CD4-positive, CD25-positive, alpha-beta regulatory T cell (primary cell): ENCODE measurements around the gene A2ML1. TPM values are rescaled to one million over a fixed set of nuclear protein-coding genes. Genes with fewer than 3 reads are reported as not detected.
"Not testable (repeated sequence)": the region's sequence is repeated elsewhere in the genome, so short reads cannot be mapped to it uniquely, and the experiment has no call there.

Source experiments
- ATAC-seq, 2 donors: fragments of 150-1000 bp; cut with Tn5 transposase; one replicate each; pipeline ENCODE4 v1.10.0; 2021; ENCODE audit warnings: low read depth in 2 of 2, moderate number of reproducible peaks in 2 of 2, moderate library complexity in 1 of 2
- DNase-seq, 3 donors: peaks; one replicate each; pipeline versions ENCODE4 v3.0.0 to v3.0.0-alpha.2; 2012 to 2022; ENCODE audit warnings: mixed read lengths in 1 of 3
- H3K27ac ChIP-seq: one replicate; pipeline ENCODE4 v1.7.0; 2013; ENCODE audit warnings: mild to moderate bottlenecking, low read length; ENCODE audit not compliant: insufficient read depth, poor library complexity, severe bottlenecking
- H3K27me3 ChIP-seq: one replicate; pipeline ENCODE4 v1.7.0; 2013; ENCODE audit warnings: low read length; ENCODE audit not compliant: control insufficient read depth, insufficient read depth
- H3K36me3 ChIP-seq: one replicate; pipeline ENCODE4 v1.7.0; 2013; ENCODE audit warnings: mild to moderate bottlenecking, low read length, moderate library complexity; ENCODE audit not compliant: control insufficient read depth, insufficient read depth
- H3K4me1 ChIP-seq: 2 replicates; pipeline ENCODE4 v1.7.0; 2013; ENCODE audit warnings: mild to moderate bottlenecking, low read length; ENCODE audit not compliant: insufficient read depth, control insufficient read depth, poor library complexity, severe bottlenecking
- H3K4me3 ChIP-seq: one replicate; pipeline ENCODE4 v1.7.0; 2013; ENCODE audit warnings: low read depth, mild to moderate bottlenecking, low read length, moderate library complexity
- H3K9me3 ChIP-seq, 2 experiments: 1 replicate in 1 of 2; 2 replicates in 1 of 2; pipeline ENCODE4 v1.7.0; 2013; ENCODE audit warnings: low read length in 2 of 2, mild to moderate bottlenecking in 1 of 2, moderate library complexity in 1 of 2; ENCODE audit not compliant: control insufficient read depth in 2 of 2
- H3K27ac Mint-ChIP-seq, 3 donors: one replicate each; pipeline ENCODE4 v1.8.0; 2020 to 2022; ENCODE audit warnings: mild to moderate bottlenecking in 3 of 3, mixed read lengths in 3 of 3, moderate library complexity in 2 of 3
- H3K27me3 Mint-ChIP-seq: one replicate; pipeline ENCODE4 v1.8.0; 2022; ENCODE audit warnings: mild to moderate bottlenecking, mixed read lengths
- H3K36me3 Mint-ChIP-seq: one replicate; pipeline ENCODE4 v1.8.0; 2020; ENCODE audit warnings: mixed read lengths
- H3K4me1 Mint-ChIP-seq, 4 donors: one replicate each; pipeline ENCODE4 v1.8.0; 2020 to 2022; ENCODE audit warnings: mixed read lengths in 4 of 4, mild to moderate bottlenecking in 1 of 4
- H3K4me3 Mint-ChIP-seq, 4 donors: one replicate each; pipeline ENCODE4 v1.8.0; 2020 to 2022; ENCODE audit warnings: mild to moderate bottlenecking in 4 of 4, mixed read lengths in 4 of 4, moderate library complexity in 3 of 4
- H3K9me3 Mint-ChIP-seq, 7 donors: one replicate each; pipeline ENCODE4 v1.8.0; 2020 to 2022; ENCODE audit warnings: mixed read lengths in 7 of 7, mild to moderate bottlenecking in 3 of 7, moderate library complexity in 2 of 7
- polyA plus RNA-seq, 4 donors: library from polyadenylated mRNA; unstranded; fragments of 300-500 nt; fragmentation: Illumina TruSeq; gene quantifications; one replicate each; pipeline ENCODE4 v1.2.3, GENCODE V29; 2021
- total RNA-seq: library from RNA; stranded (reverse); gene quantifications from one replicate; pipeline ENCODE4 v1.2.3, GENCODE V29; 2022

Gene A2ML1
- total and polyA plus RNA-seq, 5 donors from 2014 or later = not detected

GRCh38 chr12:8844665-8845064, 22.2 kb downstream of the A2ML1 start:
- H3K27me3 Mint-ChIP-seq = peaks cover 4% of the 10 kb centered on the region
- no peaks in the 10 kb centered on the region for H3K9me3 Mint-ChIP-seq
- Histone ChIP-seq H3K9me3 (no peaks in the 10 kb centered on the region), H3K27ac (no peak overlapping the region), H3K27me3 (no peaks in the 10 kb centered on the region), H3K36me3 (no peaks in the 10 kb centered on the region), H3K4me1 (no peaks in the 10 kb centered on the region), H3K4me3 (no peak overlapping the region)
- H3K27ac Mint-ChIP-seq = no peak overlapping the region
- no peak for ATAC-seq
- no peaks in the 10 kb centered on the region for H3K36me3 Mint-ChIP-seq
- H3K4me1 Mint-ChIP-seq = no peaks in the 10 kb centered on the region
- DNase-seq = no peak
- no peak overlapping the region for H3K4me3 Mint-ChIP-seq

GRCh38 chr12:8846305-8846704, 23.9 kb downstream of the A2ML1 start:
- no peaks in the 10 kb centered on the region for H3K36me3 ChIP-seq
- H3K27me3 Mint-ChIP-seq = peaks cover 4% of the 10 kb centered on the region
- no peaks in the 10 kb centered on the region for H3K4me1 ChIP-seq
- H3K9me3 ChIP-seq = no peaks in the 10 kb centered on the region
- no peaks in the 10 kb centered on the region for H3K9me3 Mint-ChIP-seq
- H3K27me3 ChIP-seq = no peaks in the 10 kb centered on the region
- H3K27ac Mint-ChIP-seq = no peak overlapping the region
- H3K4me3 ChIP-seq = no peak overlapping the region
- no peak for DNase-seq
- no peak overlapping the region for H3K27ac ChIP-seq
- H3K36me3 Mint-ChIP-seq = no peaks in the 10 kb centered on the region
- no peaks in the 10 kb centered on the region for H3K4me1 Mint-ChIP-seq
- no peak overlapping the region for H3K4me3 Mint-ChIP-seq
- ATAC-seq = no peak

- H3K36me3 ChIP-seq = no peaks in the 10 kb centered on the region
- Mint-ChIP-seq H3K4me1 (no peaks in the 10 kb centered on the region), H3K4me3 (no peak overlapping the region), H3K9me3 (no peaks in the 10 kb centered on the region), H3K27me3 (peaks cover 4% of the 10 kb centered on the region), H3K36me3 (no peaks in the 10 kb centered on the region), H3K27ac (peak overlapping the region in 1 of 3 donors; percentile 36)
- no peaks in the 10 kb centered on the region for H3K4me1 ChIP-seq
- no peaks in the 10 kb centered on the region for H3K27me3 ChIP-seq
- no peak overlapping the region for H3K27ac ChIP-seq
- no peak for ATAC-seq
- no peak overlapping the region for H3K4me3 ChIP-seq
- no peaks in the 10 kb centered on the region for H3K9me3 ChIP-seq
- DNase-seq = no peak
Measured at GRCh38 chr12:8847435-8847834, 25.0 kb downstream of the A2ML1 start.

DNA sequence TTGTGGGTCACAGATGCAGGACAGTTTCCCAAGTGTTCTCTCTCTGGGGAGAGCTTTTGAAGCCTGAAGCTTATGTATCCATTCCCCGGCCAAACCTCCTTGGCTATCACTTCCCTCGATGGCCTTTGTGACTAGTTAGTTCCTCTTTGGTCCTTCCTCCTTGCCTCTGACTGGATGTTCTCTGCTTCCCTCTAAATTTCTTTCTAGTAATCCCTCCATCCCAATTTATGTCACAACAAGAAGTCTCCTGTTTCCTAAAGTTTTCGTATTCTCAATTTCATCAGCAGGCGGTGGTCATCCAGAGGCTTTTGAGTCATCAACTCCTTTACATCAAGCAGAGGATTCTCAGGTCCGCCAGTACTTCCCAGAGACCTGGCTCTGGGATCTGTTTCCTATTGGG, 27.5 kb downstream of the A2ML1 start:
- no peaks in the 10 kb centered on the region for H3K36me3 Mint-ChIP-seq
- H3K27ac Mint-ChIP-seq = no peak overlapping the region
- no peak for DNase-seq
- Histone ChIP-seq H3K27ac (no peak overlapping the region), H3K4me3 (no peak overlapping the region), H3K9me3 (no peaks in the 10 kb centered on the region), H3K27me3 (no peaks in the 10 kb centered on the region), H3K4me1 (no peaks in the 10 kb centered on the region), H3K36me3 (no peaks in the 10 kb centered on the region)
- no peaks in the 10 kb centered on the region for H3K9me3 Mint-ChIP-seq
- no peak for ATAC-seq
- peaks cover 4% of the 10 kb centered on the region for H3K27me3 Mint-ChIP-seq
- H3K4me1 Mint-ChIP-seq = no peaks in the 10 kb centered on the region
- no peak overlapping the region for H3K4me3 Mint-ChIP-seq

- Mint-ChIP-seq H3K27ac (no peak overlapping the region), H3K9me3 (no peaks in the 10 kb centered on the region)
Measured at GRCh38 chr12:8852119-8852518, 29.7 kb downstream of the A2ML1 start.

GRCh38 chr12:8855891-8856290, 33.5 kb downstream of the A2ML1 start:
- Mint-ChIP-seq H3K9me3 (no peaks in the 10 kb centered on the region), H3K27me3 (no peaks in the 10 kb centered on the region), H3K27ac (no peak overlapping the region), H3K4me3 (no peak overlapping the region), H3K4me1 (no peaks in the 10 kb centered on the region), H3K36me3 (no peaks in the 10 kb centered on the region)
- H3K27me3 ChIP-seq = no peaks in the 10 kb centered on the region
- ATAC-seq = no peak
- H3K9me3 ChIP-seq = no peaks in the 10 kb centered on the region
- H3K4me3 ChIP-seq = no peak overlapping the region
- no peak for DNase-seq
- H3K36me3 ChIP-seq = no peaks in the 10 kb centered on the region
- no peaks in the 10 kb centered on the region for H3K4me1 ChIP-seq
- H3K27ac ChIP-seq = no peak overlapping the region

More at GRCh38 chr12:8852119-8852518, 29.7 kb downstream of the A2ML1 start:
- Mint-ChIP-seq H3K4me1 (no peaks in the 10 kb centered on the region), H3K27me3 (peaks cover 4% of the 10 kb centered on the region), H3K36me3 (no peaks in the 10 kb centered on the region), H3K4me3 (no peak overlapping the region)
- DNase-seq (no peak), ATAC-seq (no peak)
- Histone ChIP-seq H3K4me3 (no peak overlapping the region), H3K27me3 (no peaks in the 10 kb centered on the region), H3K36me3 (no peaks in the 10 kb centered on the region), H3K27ac (no peak overlapping the region), H3K4me1 (no peaks in the 10 kb centered on the region), H3K9me3 (no peaks in the 10 kb centered on the region)

DNA sequence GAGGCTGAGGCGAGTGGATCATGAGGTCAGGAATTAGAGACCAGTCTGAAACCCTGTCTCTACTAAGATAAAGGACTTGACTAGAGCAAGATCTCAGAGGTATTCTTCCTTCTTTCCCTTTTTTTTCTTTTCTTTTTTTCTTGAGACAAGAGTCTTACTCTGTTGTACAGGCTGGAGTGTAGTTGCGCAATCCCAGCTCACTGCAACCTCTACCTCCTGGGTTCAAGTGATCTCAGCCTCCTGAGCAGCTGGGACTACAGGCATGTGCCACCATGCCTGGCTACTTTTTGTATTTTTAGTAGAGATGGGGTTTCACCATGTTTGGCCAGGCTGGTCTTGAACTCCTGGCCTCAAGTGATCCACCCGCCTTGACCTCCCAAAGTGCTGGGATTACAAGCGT, 37.0 kb downstream of the A2ML1 start:
- not testable (repeated sequence) for H3K27ac Mint-ChIP-seq, H3K27me3 ChIP-seq, H3K4me1 Mint-ChIP-seq, H3K9me3 Mint-ChIP-seq, DNase-seq, H3K4me1 ChIP-seq, H3K4me3 Mint-ChIP-seq, H3K4me3 ChIP-seq, H3K36me3 Mint-ChIP-seq, H3K9me3 ChIP-seq, H3K27ac ChIP-seq, H3K27me3 Mint-ChIP-seq, ATAC-seq, H3K36me3 ChIP-seq

DNA sequence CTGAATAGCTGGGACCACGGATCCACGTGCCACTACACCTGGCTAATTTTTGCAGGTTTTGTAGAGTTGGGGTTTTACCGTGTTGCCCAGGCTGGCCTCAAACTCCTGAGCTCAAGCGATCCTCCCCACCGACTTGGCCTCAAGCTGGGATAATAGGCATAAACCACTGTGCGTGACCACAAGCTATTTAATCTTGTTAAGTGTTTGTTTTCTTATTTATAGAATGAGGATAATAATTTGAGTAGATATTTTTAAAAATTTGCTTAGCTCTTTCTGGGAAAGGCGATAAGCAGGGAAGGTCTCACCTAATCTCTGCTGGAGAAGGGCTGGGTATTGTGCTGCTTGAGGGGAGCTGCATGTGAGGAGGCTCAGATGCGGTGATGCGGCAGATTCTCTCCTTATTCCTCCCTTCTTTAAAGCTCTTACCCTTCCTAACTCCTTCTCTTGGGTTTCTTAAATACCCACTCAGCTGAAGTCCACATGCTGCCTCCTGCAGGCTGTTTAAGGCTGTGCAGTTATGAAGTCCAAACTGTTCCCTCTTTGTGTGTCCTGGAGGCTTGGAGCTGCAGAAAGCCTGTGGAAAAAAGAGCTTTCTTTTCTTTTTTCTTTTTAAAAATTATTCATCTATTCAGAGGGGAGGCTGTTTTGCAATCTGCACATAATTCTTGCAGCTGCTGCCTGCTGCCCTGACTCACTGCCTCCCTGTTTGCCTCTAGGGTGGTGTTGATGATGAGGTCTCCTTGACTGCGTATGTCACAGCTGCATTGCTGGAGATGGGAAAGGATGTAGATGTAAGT, 37.9 kb downstream of the A2ML1 start:
- Mint-ChIP-seq H3K36me3 (no peaks in the 10 kb centered on the region), H3K4me1 (no peaks in the 10 kb centered on the region), H3K27me3 (peaks cover 5% of the 10 kb centered on the region), H3K9me3 (no peaks in the 10 kb centered on the region), H3K27ac (no peak overlapping the region), H3K4me3 (no peak overlapping the region)
- H3K27me3 ChIP-seq = no peaks in the 10 kb centered on the region
- no peaks in the 10 kb centered on the region for H3K4me1 ChIP-seq
- no peaks in the 10 kb centered on the region for H3K9me3 ChIP-seq
- ATAC-seq (no peak), DNase-seq (peak in 2 of 3 donors; percentile 24 to 49)
- H3K36me3 ChIP-seq = no peaks in the 10 kb centered on the region
- H3K27ac ChIP-seq = no peak overlapping the region
- H3K4me3 ChIP-seq = no peak overlapping the region
